Thymus (tissue), 11 donors: Measurements from ENCODE around the gene MECP2. TPM values are rescaled to one million over a fixed set of nuclear protein-coding genes. Genes with fewer than 3 reads are reported as not detected.

Source experiments
- DNase-seq, 9 donors: peaks; one replicate each; pipeline ENCODE4 v3.0.0-alpha.2; 2013; ENCODE audit warnings: low spot score in 9 of 9, low read depth in 6 of 9, missing footprints in 1 of 9
- H3K27ac ChIP-seq, 2 donors: one replicate each; pipeline ENCODE4 v1.5.1; 2013; ENCODE audit warnings: control low read depth in 1 of 2, low read depth in 1 of 2, low read length in 1 of 2, mild to moderate bottlenecking in 1 of 2, moderate library complexity in 1 of 2
- H3K27me3 ChIP-seq, 2 donors: one replicate each; pipeline ENCODE4 v1.5.1; 2013; ENCODE audit warnings: low read length in 1 of 2; ENCODE audit not compliant: control insufficient read depth in 2 of 2, insufficient read depth in 1 of 2
- H3K36me3 ChIP-seq, 2 donors: one replicate each; pipeline ENCODE4 v1.5.1; 2013; ENCODE audit warnings: low read length in 1 of 2, mild to moderate bottlenecking in 1 of 2, moderate library complexity in 1 of 2; ENCODE audit not compliant: control insufficient read depth in 2 of 2, insufficient read depth in 2 of 2
- H3K4me1 ChIP-seq, 2 donors: one replicate each; pipeline ENCODE4 v1.5.1; 2013; ENCODE audit warnings: low read length in 2 of 2; ENCODE audit not compliant: control insufficient read depth in 2 of 2, insufficient read depth in 2 of 2
- H3K4me3 ChIP-seq, 2 donors: one replicate each; pipeline ENCODE4 v1.5.1; 2013; ENCODE audit warnings: low read length in 2 of 2, control low read depth in 1 of 2, mild to moderate bottlenecking in 1 of 2
- H3K9me3 ChIP-seq, 2 donors: one replicate each; pipeline ENCODE4 v1.5.1; 2013; ENCODE audit warnings: low read length in 1 of 2, mild to moderate bottlenecking in 1 of 2; ENCODE audit not compliant: control insufficient read depth in 2 of 2, insufficient read depth in 1 of 2
- WGBS: extraction: QIAGEN DNeasy Blood & Tissue Kit; methylation state at CpG from one replicate; pipeline ENCODE4 v1.1.7; 2013; 5-methylcytosine and 5-hydroxymethylcytosine counted together
- polyA plus RNA-seq: library from polyadenylated mRNA; stranded (reverse); fragments of 200-250 nt; gene quantifications from one replicate; pipeline ENCODE4 v1.2.3, GENCODE V29; 2013
- total RNA-seq: library from RNA; stranded (reverse); fragments of 120-200 nt; gene quantifications from one replicate; pipeline ENCODE4 v1.2.4, GENCODE V29; 2013
- donor health status: healthy.

Gene MECP2
- total and polyA plus RNA-seq, 2 donors, result 22.1 to 24.6 TPM

DNA sequence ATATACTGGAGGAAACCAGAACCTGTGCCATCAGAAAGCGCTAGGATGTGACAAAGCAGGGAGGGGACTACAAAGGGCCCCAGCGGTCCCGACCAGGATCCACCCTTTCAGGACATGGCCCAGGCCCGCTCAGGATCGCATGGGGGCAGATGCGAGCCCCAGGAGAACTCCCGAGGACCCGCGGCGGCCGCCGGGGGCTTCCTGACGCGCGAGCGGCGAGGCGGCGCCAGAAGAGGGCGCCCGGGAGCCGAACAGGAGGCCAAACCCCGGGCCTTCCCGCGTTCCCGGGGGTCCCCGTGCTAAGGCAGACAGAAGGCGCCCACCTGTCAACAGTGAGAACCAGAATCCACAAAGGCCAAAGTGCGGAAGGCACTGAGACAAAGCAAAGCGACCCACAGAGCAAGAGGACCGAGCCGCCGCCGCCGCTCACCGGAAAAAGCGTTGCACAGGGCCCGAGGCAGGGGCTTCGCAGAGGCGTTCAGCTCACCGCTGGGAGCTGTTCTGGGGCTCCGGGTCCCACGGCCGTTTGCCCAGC, 39.2 kb upstream of the MECP2 start:
- under 1% methylated on average over 43 of the region's 44 CpGs for WGBS

DNA sequence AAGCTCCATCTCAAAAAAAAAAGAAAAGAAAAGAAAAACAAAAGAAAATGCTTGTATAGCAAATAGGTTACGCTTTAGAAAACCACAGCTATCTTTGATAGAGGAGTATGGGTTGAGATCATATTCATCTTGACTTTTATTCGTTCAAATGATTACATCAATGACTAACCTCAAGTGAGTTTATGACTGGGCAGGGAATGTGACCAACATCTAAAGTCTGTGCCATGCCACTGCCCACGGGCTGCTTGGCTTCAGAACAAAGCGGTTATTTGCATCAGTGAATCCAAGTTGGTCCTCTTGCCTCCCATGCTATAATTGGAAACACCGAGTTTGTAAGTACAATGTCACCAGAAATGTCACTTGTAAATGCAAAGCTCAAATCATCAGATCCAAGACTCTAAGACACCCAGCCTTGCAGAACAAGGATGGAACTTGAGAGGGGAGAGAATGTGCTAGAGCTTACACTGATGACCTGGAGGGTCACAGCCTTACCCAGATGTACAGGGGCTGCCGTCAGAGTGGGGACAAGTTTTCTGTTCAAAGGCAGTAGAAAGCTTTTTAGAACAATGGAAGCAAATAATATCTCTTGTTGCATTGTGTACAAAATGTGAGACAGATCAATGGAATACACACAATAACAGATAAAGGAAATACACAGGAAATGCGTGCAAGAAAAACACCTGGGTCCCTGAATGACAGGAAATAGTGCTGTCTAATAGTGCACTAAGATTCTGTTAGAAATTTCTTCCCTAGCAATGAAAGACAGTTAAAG, 38.1 kb upstream of the MECP2 start:
- Histone ChIP-seq H3K36me3 (no peaks in the 10 kb centered on the region), H3K4me3 (no peak overlapping the region), H3K9me3 (peaks cover 0 to 3% of the 10 kb centered on the region in 2 donors), H3K27me3 (peaks cover 0 to 3% of the 10 kb centered on the region in 2 donors), H3K4me1 (peaks cover 0 to 14% of the 10 kb centered on the region in 2 donors), H3K27ac (peak overlapping the region; percentile 55 to 73)
- 46% methylated on average over 7 of the region's 7 CpGs for WGBS
- peak in 1 of 9 donors; percentile 41 for DNase-seq

More for the DNA sequence above, 39.2 kb upstream of the MECP2 start:
- peak in 8 of 9 donors; percentile 33 to 85 (median 64) for DNase-seq
- peak overlapping the region; percentile 35 to 43 for H3K4me3 ChIP-seq
- peak overlapping the region; percentile 18 to 37 for H3K27ac ChIP-seq
- no peaks in the 10 kb centered on the region for H3K36me3 ChIP-seq
- peaks cover 0 to 14% of the 10 kb centered on the region in 2 donors for H3K4me1 ChIP-seq
- peaks cover 0 to 3% of the 10 kb centered on the region in 2 donors for H3K27me3 ChIP-seq
- H3K9me3 ChIP-seq, result peaks cover 0 to 3% of the 10 kb centered on the region in 2 donors

GRCh38 chrX:154132366-154132765, 34.8 kb upstream of the MECP2 start:
- H3K27me3 ChIP-seq, result peaks cover 0 to 3% of the 10 kb centered on the region in 2 donors
- H3K9me3 ChIP-seq, result peaks cover 0 to 3% of the 10 kb centered on the region in 2 donors
- H3K4me1 ChIP-seq, result peaks cover 0 to 14% of the 10 kb centered on the region in 2 donors
- H3K36me3 ChIP-seq, result no peaks in the 10 kb centered on the region
- H3K27ac ChIP-seq, result no peak overlapping the region
- WGBS, result 96% methylated on average over 9 of the region's 9 CpGs
- H3K4me3 ChIP-seq, result no peak overlapping the region
- DNase-seq, result no peak

GRCh38 chrX:154131955-154132354, 34.4 kb upstream of the MECP2 start:
- H3K9me3 ChIP-seq, result peaks cover 0 to 2% of the 10 kb centered on the region in 2 donors
- H3K27ac ChIP-seq, result no peak overlapping the region
- H3K36me3 ChIP-seq, result no peaks in the 10 kb centered on the region
- H3K4me3 ChIP-seq, result no peak overlapping the region
- WGBS, result 97% methylated on average over 4 of the region's 4 CpGs
- DNase-seq, result no peak
- H3K4me1 ChIP-seq, result peaks cover 0 to 12% of the 10 kb centered on the region in 2 donors
- H3K27me3 ChIP-seq, result peaks cover 0 to 2% of the 10 kb centered on the region in 2 donors

GRCh38 chrX:154126101-154126500, 28.6 kb upstream of the MECP2 start:
- Histone ChIP-seq H3K27me3 (no peaks in the 10 kb centered on the region), H3K9me3 (no peaks in the 10 kb centered on the region), H3K36me3 (no peaks in the 10 kb centered on the region), H3K4me1 (peaks cover 0 to 34% of the 10 kb centered on the region in 2 donors), H3K27ac (no peak overlapping the region), H3K4me3 (no peak overlapping the region)
- WGBS, result 95% methylated on average over 11 of the region's 11 CpGs
- no peak for DNase-seq

GRCh38 chrX:154125391-154126040, 28.0 kb upstream of the MECP2 start:
- Histone ChIP-seq H3K27ac (no peak overlapping the region), H3K36me3 (no peaks in the 10 kb centered on the region), H3K4me3 (no peak overlapping the region), H3K9me3 (no peaks in the 10 kb centered on the region), H3K27me3 (no peaks in the 10 kb centered on the region), H3K4me1 (peaks cover 0 to 34% of the 10 kb centered on the region in 2 donors)
- 68% methylated on average over 30 of the region's 30 CpGs for WGBS
- DNase-seq, result peak in 1 of 9 donors; percentile 28

GRCh38 chrX:154123241-154124219, 26.0 kb upstream of the MECP2 start:
- no peaks in the 10 kb centered on the region for H3K36me3 ChIP-seq
- WGBS, result 74% methylated on average over 22 of the region's 22 CpGs
- H3K27ac ChIP-seq, result peak overlapping the region in 1 of 2 donors; percentile 51
- H3K4me3 ChIP-seq, result no peak overlapping the region
- peaks cover 0 to 34% of the 10 kb centered on the region in 2 donors for H3K4me1 ChIP-seq
- H3K27me3 ChIP-seq, result no peaks in the 10 kb centered on the region
- no peaks in the 10 kb centered on the region for H3K9me3 ChIP-seq
- DNase-seq, result peak in 5 of 9 donors; percentile 13 to 65 (median 38)

- H3K4me1 ChIP-seq, result peaks cover 0 to 34% of the 10 kb centered on the region in 2 donors
- H3K9me3 ChIP-seq, result no peaks in the 10 kb centered on the region
- H3K4me3 ChIP-seq, result no peak overlapping the region
- no peak overlapping the region for H3K27ac ChIP-seq
- H3K27me3 ChIP-seq, result no peaks in the 10 kb centered on the region
- 47% methylated on average over 11 of the region's 11 CpGs for WGBS
- DNase-seq, result no peak
- H3K36me3 ChIP-seq, result no peaks in the 10 kb centered on the region
Measured at GRCh38 chrX:154121961-154122360, 24.4 kb upstream of the MECP2 start.
